ENCODE results near the gene SRSF2. TPM values are rescaled to one million over a fixed set of nuclear protein-coding genes. Genes with fewer than 3 reads are reported as not detected.

Gene SRSF2
- polyA plus RNA-seq, 4 donors = 113 to 233 (median 157) TPM

GRCh38 chr17:76697702-76698465 is 39.2 kb downstream of the SRSF2 start:
- FAIRE-seq (no peak), DNase-seq (peak in 1 of 2 donors; percentile 64)
- H3K9me3 ChIP-seq (ENCODE audit: control insufficient read depth in 2 of 2, insufficient read depth in 1 of 2, low read depth in 1 of 2, low read length in 1 of 2) = no peaks in the 10 kb centered on the region
- H3K27me3 ChIP-seq (ENCODE audit: control insufficient read depth in 3 of 3, insufficient read depth in 3 of 3, low read length in 3 of 3) = no peaks in the 10 kb centered on the region
- peaks cover 0 to 4% (median 0%) of the 10 kb centered on the region in 3 donors for H3K36me3 ChIP-seq (ENCODE audit: control insufficient read depth in 3 of 3, insufficient read depth in 2 of 3, low read depth in 1 of 3, low read length in 3 of 3)
- peaks cover 0 to 31% (median 0%) of the 10 kb centered on the region in 3 donors for H3K4me1 ChIP-seq (ENCODE audit: control insufficient read depth in 3 of 3, insufficient read depth in 2 of 3, low read depth in 1 of 3, low read length in 2 of 3)
- WGBS, 3 donors = 61 to 73% (median 68%) methylated on average over 16 to 17 of the region's 17 CpGs
- peak overlapping the region in 2 of 3 donors; percentile 2 to 21 for H3K27ac ChIP-seq (ENCODE audit: low read depth in 1 of 3, low read length in 2 of 3)
- no peak overlapping the region for H3K4me3 ChIP-seq (ENCODE audit: low read depth in 1 of 3, low read length in 3 of 3)

DNA sequence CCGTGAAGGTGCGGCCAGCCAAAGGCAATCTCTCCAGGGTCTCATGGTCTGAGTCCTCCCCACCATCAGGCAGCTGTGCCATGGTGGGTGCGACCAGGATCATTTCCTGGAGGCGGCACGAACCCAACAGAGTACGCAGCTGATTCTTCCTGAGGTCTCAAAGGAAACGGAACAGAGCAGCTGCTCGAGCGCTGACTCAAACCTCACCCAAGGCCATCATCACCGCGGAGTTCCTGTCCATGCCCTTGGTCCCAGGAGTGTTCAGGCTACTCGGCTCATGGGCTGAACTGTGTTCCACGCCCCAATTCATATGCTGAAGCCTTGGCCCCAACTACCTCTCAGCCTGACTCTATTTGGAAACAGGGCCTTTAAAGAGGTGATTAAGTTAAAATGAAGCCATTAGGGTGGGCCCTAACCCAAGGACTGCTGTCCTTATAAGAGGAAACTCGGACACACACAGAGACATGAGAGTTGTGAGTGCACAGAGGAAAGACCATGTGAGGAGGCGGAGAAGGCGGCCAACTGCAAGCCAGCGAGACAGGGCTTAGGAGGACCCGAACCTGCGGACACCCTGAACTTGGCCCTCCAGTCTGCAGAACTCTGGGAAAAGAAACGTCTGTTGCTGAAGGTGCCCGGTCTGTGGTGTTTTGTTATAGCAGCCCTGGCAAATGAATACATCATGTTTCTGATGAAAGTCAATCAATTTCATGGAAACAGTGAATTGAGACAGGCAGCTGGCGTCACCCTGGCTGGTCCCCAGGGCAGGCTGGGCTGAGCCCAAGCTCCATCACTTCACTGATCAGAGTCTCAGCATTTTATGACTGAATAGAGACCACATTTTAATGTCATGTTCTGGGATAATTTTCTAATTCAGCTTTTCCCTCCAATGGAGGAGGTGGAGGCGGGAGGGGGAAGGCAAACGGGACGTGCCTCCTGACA is 40.1 kb downstream of the SRSF2 start:
- no peak for FAIRE-seq
- DNase-seq = no peak
- H3K27ac ChIP-seq (ENCODE audit: low read depth in 1 of 3, low read length in 2 of 3) = peak overlapping the region in 2 of 3 donors; percentile 10 to 55
- no peaks in the 10 kb centered on the region for H3K27me3 ChIP-seq (ENCODE audit: control insufficient read depth in 3 of 3, insufficient read depth in 3 of 3, low read length in 3 of 3)
- H3K4me1 ChIP-seq (ENCODE audit: control insufficient read depth in 3 of 3, insufficient read depth in 2 of 3, low read depth in 1 of 3, low read length in 2 of 3) = peaks cover 0 to 30% (median 0%) of the 10 kb centered on the region in 3 donors
- peaks cover 0 to 4% (median 0%) of the 10 kb centered on the region in 3 donors for H3K36me3 ChIP-seq (ENCODE audit: control insufficient read depth in 3 of 3, insufficient read depth in 2 of 3, low read depth in 1 of 3, low read length in 3 of 3)
- no peaks in the 10 kb centered on the region for H3K9me3 ChIP-seq (ENCODE audit: control insufficient read depth in 2 of 2, insufficient read depth in 1 of 2, low read depth in 1 of 2, low read length in 1 of 2)
- WGBS, 3 donors = 74 to 81% (median 75%) methylated on average over 22 to 25 of the region's 25 CpGs
- no peak overlapping the region for H3K4me3 ChIP-seq (ENCODE audit: low read depth in 1 of 3, low read length in 3 of 3)

GRCh38 chr17:76695059-76695831 is 41.9 kb downstream of the SRSF2 start:
- no peak for FAIRE-seq
- Histone ChIP-seq H3K4me1 (ENCODE audit: control insufficient read depth in 3 of 3, insufficient read depth in 2 of 3, low read depth in 1 of 3, low read length in 2 of 3) (peaks cover 0 to 17% (median 0%) of the 10 kb centered on the region in 3 donors), H3K36me3 (ENCODE audit: control insufficient read depth in 3 of 3, insufficient read depth in 2 of 3, low read depth in 1 of 3, low read length in 3 of 3) (peaks cover 0 to 4% (median 0%) of the 10 kb centered on the region in 3 donors), H3K27ac (ENCODE audit: low read depth in 1 of 3, low read length in 2 of 3) (no peak overlapping the region), H3K27me3 (ENCODE audit: control insufficient read depth in 3 of 3, insufficient read depth in 3 of 3, low read length in 3 of 3) (no peaks in the 10 kb centered on the region), H3K9me3 (ENCODE audit: control insufficient read depth in 2 of 2, insufficient read depth in 1 of 2, low read depth in 1 of 2, low read length in 1 of 2) (no peaks in the 10 kb centered on the region), H3K4me3 (ENCODE audit: low read depth in 1 of 3, low read length in 3 of 3) (peak overlapping the region in 1 of 3 donors; percentile 16)
- DNase-seq = no peak
- WGBS, 3 donors = 53 to 74% (median 61%) methylated on average over 16 of the region's 16 CpGs

- no peak overlapping the region for H3K4me3 ChIP-seq (ENCODE audit: low read depth in 1 of 3, low read length in 3 of 3)
- no peaks in the 10 kb centered on the region for H3K9me3 ChIP-seq (ENCODE audit: control insufficient read depth in 2 of 2, insufficient read depth in 1 of 2, low read depth in 1 of 2, low read length in 1 of 2)
- FAIRE-seq (no peak), DNase-seq (no peak)
- H3K27ac ChIP-seq (ENCODE audit: low read depth in 1 of 3, low read length in 2 of 3) = no peak overlapping the region
- H3K27me3 ChIP-seq (ENCODE audit: control insufficient read depth in 3 of 3, insufficient read depth in 3 of 3, low read length in 3 of 3) = no peaks in the 10 kb centered on the region
- H3K4me1 ChIP-seq (ENCODE audit: control insufficient read depth in 3 of 3, insufficient read depth in 2 of 3, low read depth in 1 of 3, low read length in 2 of 3) = peaks cover 0 to 15% (median 0%) of the 10 kb centered on the region in 3 donors
- 81 to 89% (median 85%) methylated on average over 14 of the region's 14 CpGs for WGBS, 3 donors
- H3K36me3 ChIP-seq (ENCODE audit: control insufficient read depth in 3 of 3, insufficient read depth in 2 of 3, low read depth in 1 of 3, low read length in 3 of 3) = peaks cover 0 to 1% (median 0%) of the 10 kb centered on the region in 3 donors
Observed at GRCh38 chr17:76691379-76692191, 45.5 kb downstream of the SRSF2 start.

GRCh38 chr17:76690596-76691280 is 46.4 kb downstream of the SRSF2 start:
- Histone ChIP-seq H3K27ac (ENCODE audit: low read depth in 1 of 3, low read length in 2 of 3) (no peak overlapping the region), H3K4me1 (ENCODE audit: control insufficient read depth in 3 of 3, insufficient read depth in 2 of 3, low read depth in 1 of 3, low read length in 2 of 3) (peaks cover 0 to 19% (median 0%) of the 10 kb centered on the region in 3 donors), H3K27me3 (ENCODE audit: control insufficient read depth in 3 of 3, insufficient read depth in 3 of 3, low read length in 3 of 3) (no peaks in the 10 kb centered on the region), H3K4me3 (ENCODE audit: low read depth in 1 of 3, low read length in 3 of 3) (no peak overlapping the region), H3K9me3 (ENCODE audit: control insufficient read depth in 2 of 2, insufficient read depth in 1 of 2, low read depth in 1 of 2, low read length in 1 of 2) (no peaks in the 10 kb centered on the region), H3K36me3 (ENCODE audit: control insufficient read depth in 3 of 3, insufficient read depth in 2 of 3, low read depth in 1 of 3, low read length in 3 of 3) (peaks cover 0 to 2% (median 0%) of the 10 kb centered on the region in 3 donors)
- FAIRE-seq (no peak), DNase-seq (no peak)
- WGBS, 3 donors = 84 to 93% (median 89%) methylated on average over 13 of the region's 13 CpGs

GRCh38 chr17:76689859-76690258 is 47.3 kb downstream of the SRSF2 start:
- H3K27me3 ChIP-seq (ENCODE audit: control insufficient read depth in 3 of 3, insufficient read depth in 3 of 3, low read length in 3 of 3) = no peaks in the 10 kb centered on the region
- H3K4me3 ChIP-seq (ENCODE audit: low read depth in 1 of 3, low read length in 3 of 3) = no peak overlapping the region
- peaks cover 0 to 7% (median 0%) of the 10 kb centered on the region in 3 donors for H3K36me3 ChIP-seq (ENCODE audit: control insufficient read depth in 3 of 3, insufficient read depth in 2 of 3, low read depth in 1 of 3, low read length in 3 of 3)
- no peak for DNase-seq
- peaks cover 0 to 19% (median 0%) of the 10 kb centered on the region in 3 donors for H3K4me1 ChIP-seq (ENCODE audit: control insufficient read depth in 3 of 3, insufficient read depth in 2 of 3, low read depth in 1 of 3, low read length in 2 of 3)
- WGBS, 3 donors = 89 to 91% (median 91%) methylated on average over 11 of the region's 11 CpGs
- H3K9me3 ChIP-seq (ENCODE audit: control insufficient read depth in 2 of 2, insufficient read depth in 1 of 2, low read depth in 1 of 2, low read length in 1 of 2) = no peaks in the 10 kb centered on the region
- H3K27ac ChIP-seq (ENCODE audit: low read depth in 1 of 3, low read length in 2 of 3) = no peak overlapping the region
- FAIRE-seq = no peak

GRCh38 chr17:76688165-76688622 is 48.9 kb downstream of the SRSF2 start:
- Histone ChIP-seq H3K4me1 (ENCODE audit: control insufficient read depth in 3 of 3, insufficient read depth in 2 of 3, low read depth in 1 of 3, low read length in 2 of 3) (peaks cover 0 to 19% (median 0%) of the 10 kb centered on the region in 3 donors), H3K36me3 (ENCODE audit: control insufficient read depth in 3 of 3, insufficient read depth in 2 of 3, low read depth in 1 of 3, low read length in 3 of 3) (peaks cover 0 to 21% (median 0%) of the 10 kb centered on the region in 3 donors), H3K27ac (ENCODE audit: low read depth in 1 of 3, low read length in 2 of 3) (peak overlapping the region in 2 of 3 donors; percentile 23 to 61), H3K27me3 (ENCODE audit: control insufficient read depth in 3 of 3, insufficient read depth in 3 of 3, low read length in 3 of 3) (no peaks in the 10 kb centered on the region), H3K4me3 (ENCODE audit: low read depth in 1 of 3, low read length in 3 of 3) (no peak overlapping the region), H3K9me3 (ENCODE audit: control insufficient read depth in 2 of 2, insufficient read depth in 1 of 2, low read depth in 1 of 2, low read length in 1 of 2) (no peaks in the 10 kb centered on the region)
- FAIRE-seq = no peak
- no peak for DNase-seq
- 58 to 78% (median 67%) methylated on average over 11 of the region's 11 CpGs for WGBS, 3 donors
